PC-3 (cell line): ENCODE data around the gene MON1B.
"Not testable (repeated sequence)": the region's sequence is repeated elsewhere in the genome, so short reads cannot be mapped to it uniquely, and the experiment has no call there.

Source experiments
- CTCF ChIP-seq: fragments of 300-600 bp; sonication (generic); conservative IDR thresholded peaks from 2 replicates; pipeline ENCODE4 v1.5.1; 2017; ENCODE audit warnings: antibody characterized with exemption, low read depth, mild to moderate bottlenecking, low read length
- EZH2phosphoT487 ChIP-seq: fragments of 300-600 bp; sonication (generic); IDR thresholded peaks from 2 replicates; pipeline ENCODE4 v1.6.1; 2018; ENCODE audit warnings: mild to moderate bottlenecking, antibody characterized with exemption, low read length, borderline replicate concordance

DNA sequence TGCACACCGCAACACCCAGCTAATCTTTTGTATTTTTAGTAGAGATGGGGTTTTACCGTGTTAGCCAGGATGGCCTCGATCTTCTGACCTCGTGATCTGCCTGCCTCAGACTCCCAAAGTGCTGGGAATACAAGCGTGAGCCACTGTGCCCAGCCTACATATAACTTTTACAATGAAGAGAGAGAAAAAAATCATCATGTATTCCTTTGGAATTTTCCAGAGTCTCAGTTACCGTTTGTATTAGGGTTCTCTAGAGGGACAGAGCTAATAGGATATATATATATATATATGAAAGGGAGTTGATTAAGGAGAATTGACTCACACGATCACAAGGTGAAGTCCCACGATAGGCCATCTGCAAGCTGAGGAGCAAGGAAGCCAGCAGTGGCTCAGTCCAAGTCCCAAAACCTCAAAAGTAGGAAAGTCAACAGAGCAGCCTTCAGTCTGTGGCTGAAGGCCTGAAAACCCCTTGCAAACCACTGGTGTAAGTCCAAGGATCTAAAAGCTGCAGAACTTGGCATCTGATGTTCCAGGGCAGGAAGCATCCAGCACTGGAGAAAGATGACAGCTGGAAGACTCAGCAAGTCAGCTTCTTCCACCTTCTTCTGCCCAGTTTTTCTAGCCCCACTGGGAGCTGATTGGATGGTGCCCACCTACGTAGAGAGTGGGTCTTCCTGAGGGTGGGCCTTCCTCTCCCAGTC is 25.3 kb upstream of the MON1B start:
- not testable (repeated sequence) for TF ChIP-seq CTCF, EZH2phosphoT487
